Activated CD4-positive, alpha-beta T cell treated with anti-CD3 and anti-CD28 coated beads, Interleukin-2, amount 50 U/mL, for 48 hours (primary cell): ENCODE data around the gene PLPPR2.
"Not testable (repeated sequence)": the region's sequence is repeated elsewhere in the genome, so short reads cannot be mapped to it uniquely, and the experiment has no call there.

Experiments
- DNase-seq, 2 experiments: peaks; one replicate each; pipeline ENCODE4 v3.0.0-alpha.2; 2020

PLPPR2 gene

GRCh38 chr19:11404588-11405222, 49.5 kb downstream of the PLPPR2 start:
- no peak for DNase-seq

GRCh38 chr19:11405846-11406643, 50.8 kb downstream of the PLPPR2 start:
- peak; percentile 51 to 53 for DNase-seq

- DNase-seq, result not testable (repeated sequence)
These were observed 51.5 kb downstream of the PLPPR2 start for GRCh38 chr19:11406703-11407236.

DNA sequence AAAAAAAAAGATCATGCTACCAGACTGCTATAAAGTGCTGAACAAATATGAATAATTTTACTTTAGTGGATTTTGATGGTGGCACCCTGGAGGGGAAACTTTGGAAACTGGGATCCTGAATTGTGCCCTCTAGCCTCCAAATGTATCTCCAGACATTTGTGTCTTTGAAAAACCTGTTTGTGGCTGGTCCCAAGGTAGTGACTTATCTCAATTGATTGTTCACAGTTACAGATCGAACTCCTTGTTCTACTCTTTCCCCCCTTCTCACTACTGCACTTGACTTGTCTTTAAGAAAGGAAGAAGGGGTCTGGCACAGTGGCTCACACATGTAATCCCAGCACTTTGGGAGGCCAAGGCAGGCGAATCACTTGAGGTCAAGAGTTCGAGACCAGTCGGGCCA, 53.4 kb downstream of the PLPPR2 start:
- no peak for DNase-seq

GRCh38 chr19:11410682-11411081, 55.5 kb downstream of the PLPPR2 start:
- DNase-seq, result no peak

GRCh38 chr19:11414544-11414943, 59.3 kb downstream of the PLPPR2 start:
- no peak for DNase-seq
